LNCaP clone FGC (cell line): ENCODE results near the gene ZNF618.

Experiments used
- DNase-seq: peaks from one replicate; pipeline ENCODE4 v3.0.0-alpha.2; 2011; ENCODE audit warnings: low read depth
- H3K4me3 ChIP-seq: 2 replicates; pipeline ENCODE4 v1.5.1; 2011; ENCODE audit warnings: mild to moderate bottlenecking, low read depth, low read length, control low read depth
- TF ChIP-seq, protein P1 (sequence below): IDR thresholded peaks from 2 replicates; pipeline ENCODE4 v1.5.1; 2012; ENCODE audit warnings: mild to moderate bottlenecking; ENCODE audit not compliant: control insufficient read depth, insufficient read depth; ENCODE audit errors: extremely low read depth

ZNF618 gene

DNA sequence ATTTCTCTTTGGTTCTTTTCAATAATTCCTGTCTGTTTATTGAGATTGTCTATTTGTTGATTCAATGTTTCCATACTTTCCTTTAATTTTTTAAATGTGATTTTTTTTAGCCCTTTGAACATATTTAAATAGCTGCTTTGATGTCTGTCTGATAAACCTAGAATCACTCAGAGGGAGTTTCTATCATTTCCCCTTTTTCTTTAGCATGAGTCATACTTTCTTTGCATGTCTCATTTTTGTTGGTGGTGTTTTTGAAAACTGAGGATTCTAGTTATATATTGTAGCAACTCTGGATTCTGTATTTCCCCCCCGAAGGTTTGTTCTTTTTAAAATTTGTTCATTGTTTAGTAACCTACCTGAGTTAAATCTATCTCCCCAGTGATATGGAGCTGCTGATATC is 24.2 kb upstream of the ZNF618 start:
- no peak for DNase-seq
- TF ChIP-seq, protein P1, sequence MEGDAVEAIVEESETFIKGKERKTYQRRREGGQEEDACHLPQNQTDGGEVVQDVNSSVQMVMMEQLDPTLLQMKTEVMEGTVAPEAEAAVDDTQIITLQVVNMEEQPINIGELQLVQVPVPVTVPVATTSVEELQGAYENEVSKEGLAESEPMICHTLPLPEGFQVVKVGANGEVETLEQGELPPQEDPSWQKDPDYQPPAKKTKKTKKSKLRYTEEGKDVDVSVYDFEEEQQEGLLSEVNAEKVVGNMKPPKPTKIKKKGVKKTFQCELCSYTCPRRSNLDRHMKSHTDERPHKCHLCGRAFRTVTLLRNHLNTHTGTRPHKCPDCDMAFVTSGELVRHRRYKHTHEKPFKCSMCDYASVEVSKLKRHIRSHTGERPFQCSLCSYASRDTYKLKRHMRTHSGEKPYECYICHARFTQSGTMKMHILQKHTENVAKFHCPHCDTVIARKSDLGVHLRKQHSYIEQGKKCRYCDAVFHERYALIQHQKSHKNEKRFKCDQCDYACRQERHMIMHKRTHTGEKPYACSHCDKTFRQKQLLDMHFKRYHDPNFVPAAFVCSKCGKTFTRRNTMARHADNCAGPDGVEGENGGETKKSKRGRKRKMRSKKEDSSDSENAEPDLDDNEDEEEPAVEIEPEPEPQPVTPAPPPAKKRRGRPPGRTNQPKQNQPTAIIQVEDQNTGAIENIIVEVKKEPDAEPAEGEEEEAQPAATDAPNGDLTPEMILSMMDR, result no peak

DNA sequence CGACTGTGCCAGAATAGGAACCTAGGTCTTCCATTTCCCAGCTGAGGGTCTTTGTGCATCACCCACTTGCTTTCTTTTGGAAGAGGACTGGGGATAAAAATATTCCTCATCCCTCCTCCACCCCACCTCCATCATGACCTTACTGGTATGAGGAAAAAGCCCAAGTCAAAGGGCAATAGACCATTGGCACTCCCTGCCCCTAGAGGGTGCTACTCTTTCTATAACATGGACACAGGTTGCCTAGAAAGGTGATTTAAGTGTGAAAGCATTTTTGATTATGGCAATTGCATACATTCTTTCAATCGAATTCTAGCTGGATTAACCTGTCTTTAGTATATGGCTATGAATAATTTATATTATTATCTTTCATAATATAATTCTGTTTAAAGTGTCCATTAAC is 22.8 kb upstream of the ZNF618 start:
- TF ChIP-seq, protein P1, result peak; percentile 80
- no peak overlapping the region for H3K4me3 ChIP-seq
- DNase-seq, result no peak

More for the DNA sequence above, 24.2 kb upstream of the ZNF618 start:
- H3K4me3 ChIP-seq, result no peak overlapping the region

DNA sequence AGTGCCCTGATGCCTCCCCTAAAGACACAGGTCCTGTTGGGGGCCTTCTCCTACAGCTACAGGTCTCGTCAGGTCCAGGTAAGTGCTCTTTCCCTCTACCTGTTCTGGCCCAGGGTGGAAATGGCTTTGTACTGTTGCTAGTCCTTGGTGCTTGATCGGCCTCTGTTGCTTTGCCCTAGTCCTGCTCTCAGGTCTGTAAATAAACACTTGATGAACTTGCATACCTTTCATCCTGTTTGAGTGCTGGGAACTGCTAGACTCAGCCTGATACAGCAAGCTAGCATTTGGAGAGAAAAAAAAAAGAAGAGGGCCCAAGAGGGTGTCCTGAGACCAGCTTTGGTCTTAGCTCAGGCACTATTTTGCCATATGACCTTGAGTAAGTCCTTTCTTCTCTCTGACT is 21.8 kb upstream of the ZNF618 start:
- no peak for DNase-seq
- no peak overlapping the region for H3K4me3 ChIP-seq
- TF ChIP-seq, protein P1, result no peak

DNA sequence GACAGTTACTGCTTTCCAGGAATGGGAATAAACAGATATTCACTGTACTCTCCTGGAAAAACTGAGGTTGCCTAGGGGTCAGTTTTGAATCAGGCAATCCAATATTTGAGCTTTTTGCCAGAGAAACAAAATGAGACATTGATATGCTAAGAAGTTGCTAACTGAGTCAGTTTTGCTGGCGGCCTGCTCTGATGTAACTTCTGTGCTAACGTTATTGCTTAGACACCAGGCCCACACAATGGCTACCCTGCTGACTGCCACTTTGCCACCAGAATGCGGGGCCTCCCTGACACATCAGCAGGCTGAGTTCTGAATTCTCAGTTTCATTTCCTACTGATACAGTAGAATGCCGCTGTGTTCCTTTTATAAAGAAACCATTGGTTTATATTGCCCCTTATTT is 18.2 kb upstream of the ZNF618 start:
- TF ChIP-seq, protein P1, result no peak
- DNase-seq, result no peak
- H3K4me3 ChIP-seq, result no peak overlapping the region

DNA sequence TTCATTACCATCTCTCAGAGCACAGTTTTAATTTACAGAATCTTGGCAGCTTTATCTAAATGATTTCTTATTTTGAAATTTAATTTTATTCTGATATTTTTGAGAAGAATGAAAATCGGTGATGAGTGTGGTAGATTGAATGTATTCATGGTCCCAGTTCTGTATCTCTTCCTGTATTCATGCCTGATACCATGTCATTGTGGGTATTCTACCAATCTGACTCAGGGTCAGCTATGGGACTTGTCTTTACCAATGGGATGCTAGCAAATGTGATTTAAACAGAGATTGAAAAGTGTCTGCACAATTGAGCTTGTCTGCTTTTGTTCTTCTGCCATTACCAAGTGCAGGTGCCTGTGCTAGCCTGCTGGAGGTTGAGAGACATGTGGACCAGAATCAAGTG is 17.8 kb upstream of the ZNF618 start:
- TF ChIP-seq, protein P1, result no peak

DNA sequence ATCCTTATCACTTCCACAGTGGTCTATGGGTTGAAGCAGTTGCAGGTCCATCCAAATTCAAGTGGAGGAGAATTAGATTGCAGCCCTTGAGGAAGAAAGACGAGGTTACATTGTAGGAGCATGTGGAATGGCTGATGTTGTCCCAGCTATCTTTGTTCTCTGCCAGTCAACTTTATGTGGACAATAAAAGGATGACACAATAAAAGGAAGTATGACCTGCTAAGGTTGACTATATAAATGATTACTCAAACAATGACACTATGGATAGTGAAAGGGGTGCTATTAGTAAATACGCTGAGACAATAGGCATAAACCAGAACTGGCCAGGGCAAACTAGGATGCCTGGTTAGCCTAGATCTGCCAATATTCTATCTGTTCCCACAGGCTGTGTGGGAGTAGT is 12.8 kb upstream of the ZNF618 start:
- TF ChIP-seq, protein P1, result no peak
- DNase-seq, result peak; percentile 66
- no peak overlapping the region for H3K4me3 ChIP-seq

More for the DNA sequence above, 17.8 kb upstream of the ZNF618 start:
- no peak for DNase-seq
- H3K4me3 ChIP-seq, result no peak overlapping the region

DNA sequence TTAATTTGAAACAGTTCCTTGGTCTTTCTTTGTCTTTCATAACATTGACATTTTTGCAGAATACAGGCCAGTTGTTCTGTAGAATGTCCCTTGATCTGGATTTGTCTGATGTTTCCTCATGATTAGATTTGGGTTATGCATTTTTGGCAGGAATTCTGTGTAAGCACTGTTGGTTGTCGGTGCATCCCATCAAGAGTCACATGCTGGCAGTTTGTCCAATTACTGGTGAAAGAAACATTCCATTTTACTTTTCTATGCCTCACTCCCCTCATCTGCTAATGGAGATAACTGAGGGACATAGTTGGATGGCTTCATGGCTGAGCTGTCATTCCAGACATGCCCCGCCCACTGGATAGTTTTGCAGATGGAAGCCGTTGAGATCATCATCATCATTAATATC is 7.6 kb upstream of the ZNF618 start:
- no peak overlapping the region for H3K4me3 ChIP-seq
- no peak for DNase-seq
- TF ChIP-seq, protein P1, result no peak
